GM23248 (cell line): ENCODE results near the gene TMEM247. TPM values are rescaled to one million over a fixed set of nuclear protein-coding genes. Genes with fewer than 3 reads are reported as not detected.

Experiments used
- DNase-seq: peaks from one replicate; pipeline ENCODE4 v3.0.0-alpha.2; 2015
- H2AFZ ChIP-seq: fragments of 200-600 bp; sonication (generic); 2 replicates; pipeline ENCODE4 v1.6.1; 2016; ENCODE audit warnings: antibody characterized with exemption
- H3F3A ChIP-seq: fragments of 200-600 bp; sonication (generic); 2 replicates; pipeline ENCODE4 v1.6.1; 2016; ENCODE audit warnings: mild to moderate bottlenecking, antibody characterized with exemption, mixed run types; ENCODE audit not compliant: insufficient read depth
- H3K27ac ChIP-seq: fragments of 200-600 bp; sonication (generic); 2 replicates; pipeline ENCODE4 v1.5.1; 2016; ENCODE audit warnings: mild to moderate bottlenecking
- H3K27me3 ChIP-seq: fragments of 200-600 bp; sonication (generic); replicated peaks from 2 replicates; pipeline ENCODE4 v1.6.1; 2016; ENCODE audit warnings: mild to moderate bottlenecking; ENCODE audit not compliant: insufficient read depth
- H3K36me3 ChIP-seq: fragments of 200-600 bp; sonication (generic); 2 replicates; pipeline ENCODE4 v1.6.1; 2016; ENCODE audit warnings: low read depth, mild to moderate bottlenecking
- H3K4me1 ChIP-seq: fragments of 200-600 bp; sonication (generic); 2 replicates; pipeline ENCODE4 v1.6.1; 2016; ENCODE audit warnings: mild to moderate bottlenecking; ENCODE audit not compliant: insufficient read depth
- H3K4me2 ChIP-seq: fragments of 200-600 bp; sonication (generic); one replicate; pipeline ENCODE4 v1.6.1; 2016; ENCODE audit warnings: mild to moderate bottlenecking; ENCODE audit not compliant: unreplicated experiment
- H3K4me3 ChIP-seq: fragments of 200-600 bp; sonication (generic); 2 replicates; pipeline ENCODE4 v1.5.1; 2016; ENCODE audit warnings: mild to moderate bottlenecking
- H3K79me2 ChIP-seq: fragments of 200-600 bp; sonication (generic); 2 replicates; pipeline ENCODE4 v1.6.1; 2016; ENCODE audit warnings: mild to moderate bottlenecking; ENCODE audit not compliant: insufficient read depth
- H3K9ac ChIP-seq: fragments of 200-600 bp; sonication (generic); 2 replicates; pipeline ENCODE4 v1.6.1; 2016; ENCODE audit warnings: mild to moderate bottlenecking
- H3K9me2 ChIP-seq: fragments of 200-600 bp; sonication (generic); 2 replicates; pipeline ENCODE4 v1.6.1; 2016; ENCODE audit warnings: mixed run types, mild to moderate bottlenecking, moderate library complexity; ENCODE audit not compliant: insufficient read depth
- H3K9me3 ChIP-seq: fragments of 200-600 bp; sonication (generic); one replicate; pipeline ENCODE4 v1.6.1; 2017; ENCODE audit warnings: low read depth
- H4K20me1 ChIP-seq: fragments of 200-600 bp; sonication (generic); 2 replicates; pipeline ENCODE4 v1.6.0; 2016; ENCODE audit not compliant: insufficient read depth
- EZH2 ChIP-seq: fragments of 200-600 bp; sonication (generic); IDR thresholded peaks from 2 replicates; pipeline ENCODE4 v1.6.1; 2018; ENCODE audit warnings: antibody characterized with exemption, mild to moderate bottlenecking; ENCODE audit not compliant: insufficient read depth, poor library complexity, severe bottlenecking
- EZH2phosphoT487 ChIP-seq: fragments of 200-600 bp; sonication (generic); IDR thresholded peaks from 2 replicates; pipeline ENCODE4 v1.6.1; 2018; ENCODE audit warnings: antibody characterized with exemption, moderate library complexity, mild to moderate bottlenecking, low read depth; ENCODE audit not compliant: insufficient read depth
- WGBS, 2 experiments: methylation state at CpG; one replicate each; pipeline ENCODE4 v1.1.6; 2015 to 2017; ENCODE audit warnings: low lambda C conversion rate in 2 of 2, low coverage in 1 of 2; ENCODE audit errors: missing lambda C conversion rate in 2 of 2; 5-methylcytosine and 5-hydroxymethylcytosine counted together
- in situ Hi-C: fragments of 300-500 bp; cut with MboI; formaldehyde crosslinking; loops from 2 replicates; pipeline ENCODE4 v1.15.0; 2020
- polyA plus RNA-seq: library from polyadenylated mRNA; unstranded; fragments of >200 nt; fragmentation: Nextera tagmentation; extraction: Ambion mirVana; gene quantifications from 2 replicates; pipeline ENCODE4 v1.2.1, GENCODE V29; 2016
- total RNA-seq: library from RNA; depleted of rRNA; stranded (reverse); fragments of >200 nt; shearing (Covaris generic); gene quantifications from 2 replicates; pipeline ENCODE4 v1.2.3, GENCODE V29; 2014

Gene TMEM247
- total and polyA plus RNA-seq, 2 experiments from 2014 or later, result not detected

DNA sequence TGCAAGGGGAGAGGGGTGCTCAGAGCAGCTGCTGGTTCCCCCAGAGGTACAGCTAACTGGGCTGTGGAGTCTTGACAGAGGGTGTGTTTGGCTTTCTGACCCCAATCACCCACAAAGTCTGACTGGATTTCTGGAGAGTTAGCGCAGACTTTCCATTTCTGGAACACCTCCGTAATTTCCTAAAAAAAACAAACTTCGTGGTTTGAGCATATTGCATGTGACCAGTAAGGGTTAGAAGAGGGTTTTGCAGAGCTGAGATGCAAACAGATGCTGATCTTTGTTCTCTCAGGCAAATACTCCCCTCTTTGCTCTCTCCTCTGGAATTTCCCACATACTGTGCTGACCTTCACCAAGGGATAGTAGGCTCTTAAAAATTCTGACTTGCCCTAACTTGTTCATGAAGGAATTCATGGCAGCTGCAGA is 44.5 kb upstream of the TMEM247 start:
- Histone ChIP-seq H2AFZ (no peak overlapping the region), H3K4me1 (0 out of 2 replicates have a peak, but pooled peaks cover 5% of the 10 kb centered on the region), H3K9me3 (no peaks in the 10 kb centered on the region), H3K4me3 (no peak overlapping the region), H3K9ac (no peak overlapping the region), H3K79me2 (no peaks in the 10 kb centered on the region), H3F3A (no peaks in the 10 kb centered on the region), H3K9me2 (no peaks in the 10 kb centered on the region), H3K36me3 (no peaks in the 10 kb centered on the region), H4K20me1 (no peaks in the 10 kb centered on the region), H3K27me3 (no peaks in the 10 kb centered on the region), H3K27ac (no peak overlapping the region), H3K4me2 (no peak overlapping the region)
- DNase-seq, result no peak
- WGBS, 2 experiments, result 72 to 73% methylated on average over 3 of the region's 3 CpGs
- in situ Hi-C loops, result no loop called here
- TF ChIP-seq EZH2phosphoT487 (no peak), EZH2 (no peak)

DNA sequence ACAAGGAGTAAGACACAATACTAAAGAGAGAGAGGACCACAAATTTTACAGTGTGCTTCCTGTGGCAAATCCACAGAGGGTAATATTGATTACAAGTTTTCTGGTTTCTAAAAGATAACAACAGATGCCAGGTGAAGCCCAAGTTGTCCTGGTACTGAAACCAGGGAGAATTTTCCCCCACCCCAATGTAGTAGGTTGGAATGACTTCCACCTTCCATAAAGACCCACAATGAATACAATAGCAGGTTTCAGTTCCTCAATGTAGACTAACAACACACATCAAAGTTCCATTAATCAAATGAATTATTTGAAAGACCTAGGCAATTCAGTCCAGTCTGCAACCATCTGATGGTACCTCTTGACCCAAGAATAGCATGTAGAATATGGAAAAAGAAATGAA is 44.0 kb upstream of the TMEM247 start:
- no peaks in the 10 kb centered on the region for H3K36me3 ChIP-seq
- no peaks in the 10 kb centered on the region for H3K79me2 ChIP-seq
- in situ Hi-C loops, result no loop called here
- no peak overlapping the region for H2AFZ ChIP-seq
- no peaks in the 10 kb centered on the region for H4K20me1 ChIP-seq
- no peak overlapping the region for H3K27ac ChIP-seq
- no peak overlapping the region for H3K9ac ChIP-seq
- 0 out of 2 replicates have a peak, but pooled peaks cover 5% of the 10 kb centered on the region for H3K4me1 ChIP-seq
- no peaks in the 10 kb centered on the region for H3F3A ChIP-seq
- no peaks in the 10 kb centered on the region for H3K9me2 ChIP-seq
- no peak for DNase-seq
- TF ChIP-seq EZH2phosphoT487, result no peak
- no peak for TF ChIP-seq EZH2
- no peaks in the 10 kb centered on the region for H3K9me3 ChIP-seq
- no peaks in the 10 kb centered on the region for H3K27me3 ChIP-seq
- H3K4me3 ChIP-seq, result no peak overlapping the region
- no peak overlapping the region for H3K4me2 ChIP-seq

- 0 out of 2 replicates have a peak, but pooled peaks cover 5% of the 10 kb centered on the region for H3K4me1 ChIP-seq
- TF ChIP-seq EZH2phosphoT487, result no peak
- no peak for TF ChIP-seq EZH2
- DNase-seq, result no peak
- no peak overlapping the region for H3K9ac ChIP-seq
- in situ Hi-C loops, result no loop called here
- H2AFZ ChIP-seq, result no peak overlapping the region
- H3K4me2 ChIP-seq, result no peak overlapping the region
- H3K9me2 ChIP-seq, result no peaks in the 10 kb centered on the region
- no peaks in the 10 kb centered on the region for H3K79me2 ChIP-seq
- no peak overlapping the region for H3K4me3 ChIP-seq
- H3K9me3 ChIP-seq, result no peaks in the 10 kb centered on the region
- no peaks in the 10 kb centered on the region for H3K27me3 ChIP-seq
- no peak overlapping the region for H3K27ac ChIP-seq
- no peaks in the 10 kb centered on the region for H3F3A ChIP-seq
- no peaks in the 10 kb centered on the region for H3K36me3 ChIP-seq
- WGBS, 2 experiments, result 57% methylated on average over 4 of the region's 4 CpGs
- no peaks in the 10 kb centered on the region for H4K20me1 ChIP-seq
Measured at GRCh38 chr2:46435796-46436360, 43.5 kb upstream of the TMEM247 start.

- no peak overlapping the region for H2AFZ ChIP-seq
- no peaks in the 10 kb centered on the region for H3K36me3 ChIP-seq
- no peak for DNase-seq
- no peaks in the 10 kb centered on the region for H3K27me3 ChIP-seq
- no peaks in the 10 kb centered on the region for H3K9me3 ChIP-seq
- H3K27ac ChIP-seq, result no peak overlapping the region
- no peaks in the 10 kb centered on the region for H3F3A ChIP-seq
- no peaks in the 10 kb centered on the region for H3K79me2 ChIP-seq
- H3K9ac ChIP-seq, result no peak overlapping the region
- TF ChIP-seq EZH2 (no peak), EZH2phosphoT487 (no peak)
- H3K4me1 ChIP-seq, result 0 out of 2 replicates have a peak, but pooled peaks cover 5% of the 10 kb centered on the region
- H4K20me1 ChIP-seq, result no peaks in the 10 kb centered on the region
- H3K9me2 ChIP-seq, result no peaks in the 10 kb centered on the region
- no peak overlapping the region for H3K4me3 ChIP-seq
- H3K4me2 ChIP-seq, result no peak overlapping the region
- in situ Hi-C loops, result no loop called here
Measured at GRCh38 chr2:46436800-46437199, 42.6 kb upstream of the TMEM247 start.

DNA sequence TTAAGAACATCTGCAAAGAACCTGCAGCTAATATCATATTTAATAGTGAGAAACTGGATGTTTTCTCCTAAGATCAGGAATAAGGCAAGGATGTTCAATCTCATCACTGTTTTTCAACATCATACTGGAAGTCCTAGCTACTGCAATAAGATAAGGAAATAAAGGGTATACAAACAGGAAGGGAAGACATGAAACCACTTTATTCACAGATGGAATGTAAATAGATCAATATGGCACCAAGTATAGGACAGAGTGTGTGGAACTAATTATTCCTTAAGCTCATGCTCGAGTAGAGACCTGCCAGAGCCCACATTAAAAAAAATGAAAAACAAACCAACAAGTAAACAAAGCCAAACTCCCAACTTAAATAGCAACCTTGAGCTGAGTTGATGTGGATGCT is 41.3 kb upstream of the TMEM247 start:
- no peaks in the 10 kb centered on the region for H4K20me1 ChIP-seq
- no peak overlapping the region for H3K4me2 ChIP-seq
- no peak for TF ChIP-seq EZH2
- TF ChIP-seq EZH2phosphoT487, result no peak
- H3K9me2 ChIP-seq, result no peaks in the 10 kb centered on the region
- no peaks in the 10 kb centered on the region for H3K27me3 ChIP-seq
- H3K4me1 ChIP-seq, result no peaks in the 10 kb centered on the region
- no peak overlapping the region for H3K27ac ChIP-seq
- no peaks in the 10 kb centered on the region for H3F3A ChIP-seq
- H3K79me2 ChIP-seq, result no peaks in the 10 kb centered on the region
- H3K9ac ChIP-seq, result no peak overlapping the region
- in situ Hi-C loops, result no loop called here
- no peak for DNase-seq
- H3K9me3 ChIP-seq, result no peaks in the 10 kb centered on the region
- H2AFZ ChIP-seq, result no peak overlapping the region
- no peak overlapping the region for H3K4me3 ChIP-seq
- 5 to 7% methylated on average over 1 of the region's 1 CpG for WGBS, 2 experiments
- no peaks in the 10 kb centered on the region for H3K36me3 ChIP-seq
